ENCODE measurements around the gene UGT1A5. TPM values are rescaled to one million over a fixed set of nuclear protein-coding genes. Genes with fewer than 3 reads are reported as not detected.

Gene UGT1A5
- polyA plus RNA-seq, 4 donors: not detected

DNA sequence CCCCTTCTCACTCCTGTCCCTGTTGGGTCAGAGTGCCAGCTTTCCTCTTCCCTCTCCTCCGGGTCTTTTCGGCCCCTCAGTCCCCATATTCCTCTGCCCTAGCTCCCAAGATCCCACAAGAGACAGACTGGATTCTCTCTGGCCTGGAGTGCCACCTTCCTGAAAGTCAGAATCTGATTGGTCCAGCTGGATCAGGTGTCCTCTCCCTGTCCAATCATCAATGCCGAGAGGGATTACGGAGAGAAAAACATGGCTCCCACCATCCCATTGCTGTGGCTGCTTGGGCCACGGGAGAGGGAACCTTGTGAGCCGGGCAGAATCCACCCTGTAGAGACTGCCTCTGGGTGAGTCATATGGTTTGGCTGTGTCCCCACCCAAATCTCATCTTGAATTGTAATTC, 62.7 kb downstream of the UGT1A5 start:
- DNase-seq (ENCODE audit: low read depth in 4 of 4, low spot score in 3 of 4): no peak

GRCh38 chr2:233778030-233778429, 65.3 kb downstream of the UGT1A5 start, which contains the start of gene MROH2A:
Gene MROH2A (plus strand): TSS chr2:233778330. CDS start chr2:233779359, 1,029 bp downstream.
- no peak for DNase-seq (ENCODE audit: low read depth in 4 of 4, low spot score in 3 of 4)

GRCh38 chr2:233779722-233780121, 67.0 kb downstream of the UGT1A5 start:
- no peak for DNase-seq (ENCODE audit: low read depth in 4 of 4, low spot score in 3 of 4)

- DNase-seq (ENCODE audit: low read depth in 4 of 4, low spot score in 3 of 4): no peak
These were observed 68.1 kb downstream of the UGT1A5 start for GRCh38 chr2:233780771-233781170.

- DNase-seq (ENCODE audit: low read depth in 4 of 4, low spot score in 3 of 4): no peak
These were observed 76.8 kb downstream of the UGT1A5 start for GRCh38 chr2:233789554-233789953.

DNA sequence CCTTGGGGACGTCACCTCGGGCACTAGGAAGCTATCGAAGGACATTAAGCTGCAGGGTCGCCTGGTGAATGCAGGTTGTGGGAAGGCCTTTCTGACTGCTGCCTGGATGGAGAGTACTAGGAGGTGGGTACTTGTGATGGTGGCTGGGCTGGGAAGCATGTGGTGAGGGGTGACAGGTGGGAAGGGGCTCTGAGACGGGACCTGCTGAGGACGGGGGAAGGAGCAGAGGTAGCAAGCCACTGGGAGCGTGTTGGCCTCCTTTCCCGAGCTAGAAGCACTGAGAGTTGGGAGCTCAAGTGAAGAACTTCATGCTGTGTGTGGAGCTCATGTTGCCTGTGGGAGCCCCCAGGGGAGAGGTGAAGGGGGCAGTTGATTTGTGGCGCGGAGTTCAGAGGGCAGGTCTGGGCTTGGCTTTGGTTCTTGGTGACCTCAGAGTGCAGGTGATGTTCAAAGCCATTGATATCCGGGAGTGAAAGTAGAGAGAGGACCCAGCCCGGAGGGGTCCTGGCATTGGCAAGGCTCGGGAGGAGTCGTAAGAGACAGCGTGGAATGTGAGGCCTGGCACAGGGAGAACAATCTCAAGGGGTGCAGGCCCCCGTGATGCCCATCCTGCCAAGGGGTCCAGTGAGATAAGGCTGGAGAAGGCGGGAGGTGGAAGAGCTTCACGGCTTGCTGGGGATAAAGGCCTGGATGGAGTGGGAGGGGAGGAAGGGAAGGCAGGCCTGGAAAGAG, 78.6 kb downstream of the UGT1A5 start:
- no peak for DNase-seq (ENCODE audit: low read depth in 4 of 4, low spot score in 3 of 4)

DNA sequence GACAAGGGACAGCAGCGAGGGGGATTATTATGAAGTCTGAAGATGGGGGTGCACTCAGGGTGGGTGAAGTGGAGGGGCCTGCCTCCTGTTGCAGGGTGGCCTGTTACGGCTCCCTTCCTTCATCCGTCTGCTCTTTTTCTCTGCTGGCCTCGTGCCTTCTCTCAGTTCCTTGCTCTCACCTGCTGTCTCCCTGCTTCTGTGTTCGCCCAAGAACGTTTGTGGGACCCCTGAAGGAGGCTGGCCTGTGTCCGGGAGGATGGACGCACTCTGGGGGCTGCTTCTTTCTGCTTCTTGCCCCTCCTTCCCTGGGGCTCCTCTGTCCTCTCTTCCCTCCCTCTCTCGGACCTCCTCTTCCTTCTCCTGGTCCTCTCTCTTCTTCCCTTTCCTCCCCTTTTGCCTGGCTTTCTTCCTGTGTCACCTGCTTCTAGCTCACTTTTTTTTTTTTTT, 79.2 kb downstream of the UGT1A5 start:
- no peak for DNase-seq (ENCODE audit: low read depth in 4 of 4, low spot score in 3 of 4)

GRCh38 chr2:233792720-233793119, 80.0 kb downstream of the UGT1A5 start:
- DNase-seq (ENCODE audit: low read depth in 4 of 4, low spot score in 3 of 4): no peak

DNA sequence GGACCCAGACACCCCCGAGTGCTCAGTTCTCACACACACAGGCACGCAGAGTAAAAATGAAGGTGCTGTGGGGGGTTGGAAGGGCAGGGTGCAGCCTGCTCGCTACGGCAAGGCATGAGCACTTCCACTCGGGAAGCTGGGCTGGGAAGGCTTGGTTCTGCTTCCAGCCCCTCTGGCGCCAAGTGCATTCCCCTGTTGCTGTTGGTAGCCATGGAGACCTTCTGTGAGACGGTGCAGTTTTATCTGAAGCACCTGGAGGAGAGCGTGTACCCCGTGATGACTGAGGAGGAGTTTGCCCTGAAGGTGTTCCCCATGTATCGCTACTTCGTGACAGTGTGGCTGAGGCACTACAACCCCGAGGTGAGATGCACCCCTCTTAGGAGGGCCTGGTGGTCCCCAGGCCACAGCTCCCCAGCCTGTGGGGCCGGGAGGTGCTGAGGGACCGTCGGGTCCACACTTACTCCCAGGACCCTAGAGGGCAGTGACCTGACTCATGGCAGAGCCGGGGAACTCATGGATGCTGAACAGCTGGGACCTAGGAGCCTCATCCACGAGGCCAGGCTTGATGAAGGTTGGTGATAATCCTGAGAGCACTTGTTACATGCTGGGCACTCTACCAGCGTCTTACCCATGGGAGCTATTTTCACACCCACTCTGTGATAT, 80.9 kb downstream of the UGT1A5 start:
- no peak for DNase-seq (ENCODE audit: low read depth in 4 of 4, low spot score in 3 of 4)

DNA sequence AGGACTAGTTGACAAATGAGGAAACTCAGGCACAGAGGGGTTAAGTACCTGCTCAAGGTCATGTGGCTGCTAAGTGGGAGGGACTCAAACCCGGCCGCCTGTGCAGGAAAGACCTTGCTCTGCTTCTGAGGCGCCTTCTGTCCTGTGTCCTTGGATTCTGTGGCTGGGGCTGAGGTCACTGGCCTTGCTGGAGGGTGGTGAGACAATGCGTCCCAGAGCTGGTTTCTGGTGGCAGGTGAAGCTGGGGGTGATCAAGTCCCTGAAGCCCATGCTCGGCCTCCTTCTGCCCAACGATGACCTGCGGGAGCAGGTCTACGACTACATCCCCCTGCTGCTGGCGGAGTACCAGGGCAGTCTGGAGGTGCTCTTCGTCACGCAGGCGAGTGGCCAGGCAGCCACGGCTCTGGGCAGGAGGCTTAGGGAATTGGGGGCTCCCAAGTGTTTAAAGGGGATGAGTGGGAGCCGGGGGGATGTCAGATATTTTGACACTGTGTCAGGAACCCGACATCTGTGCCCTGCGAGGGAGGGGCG, 81.5 kb downstream of the UGT1A5 start:
- no peak for DNase-seq (ENCODE audit: low read depth in 4 of 4, low spot score in 3 of 4)

DNA sequence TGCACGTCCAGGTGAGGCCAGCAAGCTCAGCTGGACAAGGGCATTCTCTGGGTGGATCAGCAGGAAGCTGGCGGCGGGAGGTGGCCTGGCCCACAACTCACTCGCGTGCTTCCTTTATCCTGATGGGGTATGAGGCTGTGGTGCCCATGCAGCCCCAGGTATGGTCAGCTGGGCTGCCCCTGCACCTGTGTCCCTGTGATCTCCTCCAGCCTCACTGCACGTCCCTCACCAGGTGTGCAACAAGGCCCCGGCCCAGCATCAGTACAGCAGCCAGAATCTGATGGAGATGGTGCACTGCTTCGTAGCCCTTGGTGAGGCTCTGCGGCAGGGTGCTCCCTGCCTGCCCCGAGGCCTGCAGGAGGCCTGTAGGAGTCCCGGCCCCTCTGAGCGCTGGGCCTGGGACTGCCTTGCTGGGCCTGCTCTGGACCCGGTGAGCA, 83.0 kb downstream of the UGT1A5 start:
- DNase-seq (ENCODE audit: low read depth in 4 of 4, low spot score in 3 of 4): no peak

GRCh38 chr2:233796254-233796653, 83.5 kb downstream of the UGT1A5 start:
- no peak for DNase-seq (ENCODE audit: low read depth in 4 of 4, low spot score in 3 of 4)

DNA sequence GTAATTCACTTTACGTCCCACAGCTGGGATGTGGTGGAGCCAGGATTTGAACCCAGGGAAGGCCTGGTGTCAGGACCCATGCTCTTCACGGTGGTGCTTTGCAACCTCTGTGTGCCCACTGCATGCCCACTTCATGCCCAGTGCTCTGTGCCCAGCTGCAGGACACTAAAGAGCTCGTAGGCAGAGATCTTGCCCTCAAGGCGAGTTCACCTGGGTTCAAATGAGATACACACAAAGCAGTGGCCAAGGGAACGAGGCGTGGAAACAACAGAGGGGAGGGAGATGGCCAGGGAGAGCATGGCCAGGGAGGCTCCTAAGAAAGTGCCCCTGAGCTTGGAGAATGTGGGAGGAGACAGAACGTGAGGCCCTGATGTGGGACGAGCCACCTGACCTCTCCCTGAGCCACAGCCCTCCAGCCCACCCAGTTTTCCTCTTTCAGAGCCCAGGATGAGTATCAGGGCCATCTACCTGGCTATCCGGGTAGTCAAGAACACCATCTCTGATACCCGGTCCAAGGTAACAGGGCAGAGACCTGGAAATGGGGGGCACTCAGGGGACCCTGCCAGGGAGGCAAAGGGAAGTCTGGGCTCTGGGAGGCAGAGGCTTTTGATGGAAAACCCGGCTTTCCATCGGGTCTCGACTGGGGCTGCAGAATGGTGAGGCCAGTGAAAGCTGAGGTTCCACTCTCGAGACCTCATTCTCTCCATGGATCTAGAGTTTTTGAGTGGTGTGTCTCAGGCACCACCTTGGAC, 85.8 kb downstream of the UGT1A5 start:
- no peak for DNase-seq (ENCODE audit: low read depth in 4 of 4, low spot score in 3 of 4)

DNA sequence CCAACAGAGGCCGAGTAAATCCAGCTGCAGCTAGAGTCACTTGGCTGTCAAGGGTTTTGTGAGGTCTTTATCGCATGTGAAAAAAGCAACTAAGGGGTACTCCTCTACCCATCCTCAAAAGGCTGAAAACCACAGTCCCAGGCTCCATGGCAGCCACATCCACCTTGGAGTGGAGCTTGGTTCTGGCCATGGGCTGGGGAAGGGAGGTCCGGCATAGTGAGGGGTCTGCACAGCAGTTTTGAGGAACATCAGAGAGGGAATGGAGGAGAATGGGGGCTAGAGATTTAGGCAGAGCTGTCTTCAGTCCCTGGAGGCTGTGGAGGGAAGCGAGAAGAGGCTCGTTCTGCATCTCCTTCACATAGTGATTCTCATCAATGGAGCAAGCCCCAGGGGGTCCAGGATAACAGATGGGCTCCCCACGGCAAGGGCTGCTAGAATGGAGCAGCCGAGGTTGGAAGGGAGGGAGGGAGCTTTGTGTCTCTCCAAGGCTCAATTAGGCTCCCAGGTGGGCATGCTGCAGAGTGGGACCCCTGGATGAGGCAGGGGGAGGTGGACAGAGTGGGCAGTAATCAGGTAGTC, 86.5 kb downstream of the UGT1A5 start:
- no peak for DNase-seq (ENCODE audit: low read depth in 4 of 4, low spot score in 3 of 4)

DNA sequence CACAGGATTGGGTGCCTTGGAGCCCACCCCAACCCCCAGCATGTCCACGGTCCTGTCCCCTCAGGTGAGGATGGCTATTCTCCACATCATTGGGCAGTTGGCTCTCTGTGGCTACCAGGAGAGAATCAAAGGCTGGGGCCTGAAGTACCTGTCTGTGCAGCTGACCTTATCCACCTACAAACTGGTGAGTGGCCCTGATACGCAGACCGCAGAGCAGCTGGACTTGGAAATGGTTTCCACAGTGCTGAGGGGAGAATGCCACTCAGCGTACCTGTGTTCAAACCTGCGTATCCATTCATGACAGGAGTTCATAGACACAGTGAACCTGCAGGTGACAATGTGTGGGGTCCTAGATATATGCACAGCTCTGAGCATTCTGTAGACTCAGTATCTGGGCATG, 87.0 kb downstream of the UGT1A5 start:
- no peak for DNase-seq (ENCODE audit: low read depth in 4 of 4, low spot score in 3 of 4)

DNA sequence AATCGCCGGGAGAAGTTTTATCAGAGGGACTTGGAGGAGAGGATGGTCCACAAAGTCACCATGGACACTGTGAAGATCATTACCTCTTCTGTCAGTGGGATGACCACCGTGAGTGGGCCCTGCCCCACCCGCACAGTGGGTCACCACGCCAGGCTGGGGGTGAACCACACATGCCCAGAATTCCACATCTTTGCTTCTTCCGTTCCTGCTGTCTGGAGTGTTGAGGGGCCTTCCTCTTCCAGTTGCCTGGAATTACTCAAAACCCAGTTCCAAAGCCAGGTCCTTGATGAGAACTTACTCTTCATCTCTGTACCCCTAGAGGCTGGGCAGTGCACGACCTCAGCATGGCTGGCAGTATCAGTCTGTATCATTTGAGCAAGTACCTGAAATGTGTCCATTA, 87.5 kb downstream of the UGT1A5 start:
- DNase-seq (ENCODE audit: low read depth in 4 of 4, low spot score in 3 of 4): no peak

GRCh38 chr2:233801357-233802131, 88.8 kb downstream of the UGT1A5 start:
- DNase-seq (ENCODE audit: low read depth in 4 of 4, low spot score in 3 of 4): no peak

- DNase-seq (ENCODE audit: low read depth in 4 of 4, low spot score in 3 of 4): no peak
These were observed 89.6 kb downstream of the UGT1A5 start for GRCh38 chr2:233802132-233802815.

DNA sequence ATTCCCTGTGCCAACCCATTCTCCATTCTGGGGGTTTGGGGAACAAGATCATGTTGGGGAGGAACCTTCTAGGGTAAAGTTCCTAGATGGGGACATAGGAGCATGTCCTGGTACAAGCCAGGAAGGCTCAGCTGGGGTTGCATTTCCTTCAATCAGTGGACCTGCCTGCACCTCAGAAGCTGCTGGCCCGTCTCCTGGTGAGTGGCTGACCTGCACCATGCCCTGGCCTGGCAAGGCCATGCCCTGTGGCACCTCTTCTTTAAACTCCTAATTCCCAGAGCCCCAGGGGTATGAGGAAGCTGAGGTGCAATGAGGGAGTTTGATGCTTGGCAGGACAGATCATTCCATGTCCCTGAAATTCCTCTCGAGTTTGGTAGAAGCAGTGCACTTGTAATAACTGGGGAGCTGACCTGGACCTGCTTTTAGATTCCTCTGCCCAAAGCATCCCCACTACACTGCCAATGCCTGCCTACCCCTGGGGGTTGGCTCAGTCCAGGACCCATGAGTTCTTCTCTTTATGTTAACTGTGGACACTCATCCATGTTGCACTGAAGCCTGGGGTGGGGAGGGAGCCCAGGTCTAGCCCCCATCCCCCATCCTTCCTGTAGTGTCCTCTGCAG, 90.7 kb downstream of the UGT1A5 start:
- no peak for DNase-seq (ENCODE audit: low read depth in 4 of 4, low spot score in 3 of 4)

Data from right renal pelvis (tissue), 4 donors.